MM.1S (cell line): ENCODE measurements around the gene SENP8.

Source experiments
- EZH2 ChIP-seq: fragments of 300-600 bp; sonication (generic); optimal IDR thresholded peaks from 2 replicates; pipeline ENCODE3; 2017; ENCODE audit warnings: low read depth, mild to moderate bottlenecking, antibody characterized with exemption, low read length, mixed read lengths
- TF ChIP-seq, protein P1 (sequence below): fragments of 300-600 bp; sonication (generic); IDR thresholded peaks from 2 replicates; pipeline ENCODE4 v1.5.1; 2016; ENCODE audit warnings: antibody characterized with exemption, low read length, mixed read lengths

DNA sequence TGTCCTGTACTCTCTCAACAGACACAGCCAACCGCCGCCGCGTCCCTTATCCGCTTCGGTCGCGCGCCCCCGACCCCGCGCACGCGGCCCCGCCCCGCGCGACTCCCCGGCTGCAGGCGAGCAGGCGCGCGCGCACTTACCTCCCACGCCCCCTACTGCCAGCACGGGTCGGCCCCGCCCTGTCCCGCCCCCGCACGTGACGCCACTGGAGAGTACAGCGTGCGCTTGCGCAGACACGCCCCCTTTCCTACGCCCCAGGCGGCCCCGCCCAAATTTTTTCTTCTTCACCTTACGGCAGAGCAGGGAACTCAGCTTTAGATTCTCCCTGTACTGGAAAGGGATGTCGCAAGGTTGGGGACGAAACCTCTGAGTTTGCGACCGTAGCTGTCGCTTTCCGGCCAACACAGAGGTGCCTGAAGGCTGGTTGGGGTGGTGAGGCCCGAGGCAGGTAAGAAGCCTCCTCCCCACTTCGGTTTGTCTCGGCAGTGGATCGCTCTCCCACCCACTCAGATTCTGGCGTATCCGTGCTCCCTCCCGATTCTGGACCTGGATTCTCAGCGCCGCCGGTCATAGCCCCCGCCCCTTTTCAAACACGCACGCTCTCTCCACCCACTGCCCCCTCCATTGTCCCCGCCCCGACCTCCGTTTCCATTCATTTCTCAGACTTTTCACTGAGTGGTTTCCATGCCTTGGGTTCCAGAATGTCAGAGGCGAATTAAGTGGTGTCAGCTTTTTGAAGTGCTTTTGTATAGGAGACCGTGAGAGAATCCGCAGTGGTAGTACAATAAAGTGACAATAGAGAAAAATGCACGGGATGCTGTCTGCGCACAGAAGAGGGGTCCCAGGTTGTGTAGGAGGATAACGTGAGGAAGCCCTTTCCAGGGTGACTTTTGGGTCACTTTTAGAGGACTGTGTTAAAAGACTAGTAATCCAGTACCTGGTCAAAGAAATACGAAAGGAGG, at the start of gene SENP8, which contains the start of gene MYO9A:
- TF ChIP-seq, protein P1, sequence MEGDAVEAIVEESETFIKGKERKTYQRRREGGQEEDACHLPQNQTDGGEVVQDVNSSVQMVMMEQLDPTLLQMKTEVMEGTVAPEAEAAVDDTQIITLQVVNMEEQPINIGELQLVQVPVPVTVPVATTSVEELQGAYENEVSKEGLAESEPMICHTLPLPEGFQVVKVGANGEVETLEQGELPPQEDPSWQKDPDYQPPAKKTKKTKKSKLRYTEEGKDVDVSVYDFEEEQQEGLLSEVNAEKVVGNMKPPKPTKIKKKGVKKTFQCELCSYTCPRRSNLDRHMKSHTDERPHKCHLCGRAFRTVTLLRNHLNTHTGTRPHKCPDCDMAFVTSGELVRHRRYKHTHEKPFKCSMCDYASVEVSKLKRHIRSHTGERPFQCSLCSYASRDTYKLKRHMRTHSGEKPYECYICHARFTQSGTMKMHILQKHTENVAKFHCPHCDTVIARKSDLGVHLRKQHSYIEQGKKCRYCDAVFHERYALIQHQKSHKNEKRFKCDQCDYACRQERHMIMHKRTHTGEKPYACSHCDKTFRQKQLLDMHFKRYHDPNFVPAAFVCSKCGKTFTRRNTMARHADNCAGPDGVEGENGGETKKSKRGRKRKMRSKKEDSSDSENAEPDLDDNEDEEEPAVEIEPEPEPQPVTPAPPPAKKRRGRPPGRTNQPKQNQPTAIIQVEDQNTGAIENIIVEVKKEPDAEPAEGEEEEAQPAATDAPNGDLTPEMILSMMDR, result no peak
- no peak for TF ChIP-seq EZH2
